HG03442 (cell line): Measurements from ENCODE around the gene PKMYT1.
A peak's percentile ranks its signal among the peaks of the same experiment; 100 is the strongest.
"Not testable (repeated sequence)": the region's sequence is repeated elsewhere in the genome, so short reads cannot be mapped to it uniquely, and the experiment has no call there.

Experiments
- ATAC-seq: cut with Tn5 transposase; IDR thresholded peaks from one replicate; pipeline ENCODE4 v1.9.1; 2021; ENCODE audit warnings: mild to moderate bottlenecking, moderate library complexity; ENCODE audit not compliant: unreplicated experiment

PKMYT1 gene

GRCh38 chr16:2938206-2938605 lies 42.0 kb downstream of the PKMYT1 start:
- no peak for ATAC-seq

GRCh38 chr16:2937170-2937569 lies 43.1 kb downstream of the PKMYT1 start:
- no peak for ATAC-seq

- ATAC-seq = no peak
These were observed 43.7 kb downstream of the PKMYT1 start for GRCh38 chr16:2936436-2937011.

GRCh38 chr16:2934450-2934849 lies 45.8 kb downstream of the PKMYT1 start:
- no peak for ATAC-seq

GRCh38 chr16:2933701-2934100 lies 46.5 kb downstream of the PKMYT1 start:
- ATAC-seq = no peak

GRCh38 chr16:2933136-2933535 lies 47.1 kb downstream of the PKMYT1 start:
- ATAC-seq = no peak

- ATAC-seq = not testable (repeated sequence)
These were observed 48.9 kb downstream of the PKMYT1 start for GRCh38 chr16:2931231-2931914.

GRCh38 chr16:2930236-2930635 lies 50.0 kb downstream of the PKMYT1 start:
- ATAC-seq = no peak

- ATAC-seq = no peak
These were observed 50.6 kb downstream of the PKMYT1 start for GRCh38 chr16:2929693-2930092.

- no peak for ATAC-seq
These were observed 51.5 kb downstream of the PKMYT1 start for GRCh38 chr16:2928796-2929195.

- not testable (repeated sequence) for ATAC-seq
These were observed 52.1 kb downstream of the PKMYT1 start for GRCh38 chr16:2928151-2928550.

- ATAC-seq = peak; percentile 47
These were observed 53.1 kb downstream of the PKMYT1 start for GRCh38 chr16:2927010-2927646.

GRCh38 chr16:2926650-2926999 lies 53.6 kb downstream of the PKMYT1 start:
- ATAC-seq = no peak

- no peak for ATAC-seq
These were observed 54.1 kb downstream of the PKMYT1 start for GRCh38 chr16:2925951-2926649.

GRCh38 chr16:2924901-2925755 lies 55.1 kb downstream of the PKMYT1 start:
- no peak for ATAC-seq

GRCh38 chr16:2923481-2923880 lies 56.8 kb downstream of the PKMYT1 start:
- no peak for ATAC-seq
